Ovary (tissue), 3 donors: ENCODE data around the gene EPS8L1.

Experiments used
- CTCF ChIP-seq, 3 donors: fragments of 450-650 bp in 2 of 3; fragments of 200-600 bp in 1 of 3; IDR thresholded peaks; one replicate each; pipeline versions ENCODE4 v1.5.1 to v1.8.0; 2016 to 2022; ENCODE audit warnings: antibody characterized with exemption in 3 of 3, mild to moderate bottlenecking in 1 of 3
- EP300 ChIP-seq: sonication (generic); formaldehyde crosslinking; IDR thresholded peaks from one replicate; pipeline ENCODE4 v1.6.1; 2017; ENCODE audit warnings: antibody characterized with exemption
- POLR2A ChIP-seq: fragments of 450-650 bp; IDR thresholded peaks from one replicate; pipeline ENCODE4 v1.6.1; 2017; ENCODE audit warnings: antibody characterized with exemption, mild to moderate bottlenecking, moderate library complexity
- donor health status: DM: no; HTN: no; CAD: no.

GRCh38 chr19:55047951-55048350 lies 27.7 kb upstream of the EPS8L1 start:
- TF ChIP-seq CTCF (IDR thresholded peaks at IDR 0.05): no peak
- TF ChIP-seq POLR2A: no peak
- no peak for TF ChIP-seq EP300
